ENCODE results near the gene NECTIN4.

The NECTIN4 gene

DNA sequence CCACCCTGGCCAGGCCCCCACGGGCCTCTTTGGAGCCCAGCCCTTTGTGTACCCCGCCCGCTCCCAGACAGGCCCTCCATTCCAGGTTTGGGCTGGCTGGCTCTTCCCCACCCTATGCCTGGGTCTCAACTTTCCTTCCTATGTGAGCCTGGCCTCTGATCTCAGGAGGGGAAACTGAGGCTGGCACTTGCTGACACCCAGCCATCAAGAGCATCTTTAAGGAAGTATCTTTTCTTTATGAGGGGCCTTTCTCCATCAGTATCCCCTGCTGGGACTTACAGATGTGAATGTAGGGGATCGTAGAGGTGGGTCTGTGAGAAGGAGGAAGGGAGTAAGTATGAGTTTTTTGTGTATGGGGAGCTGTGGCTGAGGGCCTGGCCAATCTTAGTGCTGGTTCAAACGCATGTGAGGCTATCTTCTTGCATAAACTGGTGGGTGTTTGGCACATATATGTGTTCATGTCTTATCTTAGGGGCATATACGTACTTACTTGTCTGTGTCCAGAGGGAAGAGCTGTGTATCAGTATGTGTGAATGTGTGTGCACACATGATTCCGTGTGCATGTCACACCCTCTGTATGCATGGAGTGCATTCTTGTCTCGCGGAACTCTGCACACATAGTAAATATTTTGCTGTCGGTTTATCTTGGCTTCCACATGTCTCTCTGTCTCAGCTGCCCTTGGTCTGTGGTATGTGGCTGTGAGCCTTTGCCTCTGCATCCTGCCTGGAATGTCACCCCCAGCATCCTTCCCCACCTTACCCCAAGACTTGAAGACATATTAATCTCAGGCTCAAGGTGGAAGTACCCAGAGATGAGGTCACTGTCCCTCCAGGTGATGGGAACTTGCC, 5.4 kb downstream of the NECTIN4 start:
- H3K4me1 ChIP-seq (ENCODE audit: insufficient read depth, low read length) = peaks cover 10% of the 10 kb centered on the region
- H2AFZ ChIP-seq (ENCODE audit: low read depth, low read length) = no peak overlapping the region
- H3K9me3 ChIP-seq (ENCODE audit: low read length) = no peaks in the 10 kb centered on the region
- no peak overlapping the region for H3K4me3 ChIP-seq (ENCODE audit: low read length)
- no peaks in the 10 kb centered on the region for H3K36me3 ChIP-seq (ENCODE audit: insufficient read depth, low read length)
- H3K27me3 ChIP-seq (ENCODE audit: insufficient read depth, low read length) = peaks cover 25% of the 10 kb centered on the region

DNA sequence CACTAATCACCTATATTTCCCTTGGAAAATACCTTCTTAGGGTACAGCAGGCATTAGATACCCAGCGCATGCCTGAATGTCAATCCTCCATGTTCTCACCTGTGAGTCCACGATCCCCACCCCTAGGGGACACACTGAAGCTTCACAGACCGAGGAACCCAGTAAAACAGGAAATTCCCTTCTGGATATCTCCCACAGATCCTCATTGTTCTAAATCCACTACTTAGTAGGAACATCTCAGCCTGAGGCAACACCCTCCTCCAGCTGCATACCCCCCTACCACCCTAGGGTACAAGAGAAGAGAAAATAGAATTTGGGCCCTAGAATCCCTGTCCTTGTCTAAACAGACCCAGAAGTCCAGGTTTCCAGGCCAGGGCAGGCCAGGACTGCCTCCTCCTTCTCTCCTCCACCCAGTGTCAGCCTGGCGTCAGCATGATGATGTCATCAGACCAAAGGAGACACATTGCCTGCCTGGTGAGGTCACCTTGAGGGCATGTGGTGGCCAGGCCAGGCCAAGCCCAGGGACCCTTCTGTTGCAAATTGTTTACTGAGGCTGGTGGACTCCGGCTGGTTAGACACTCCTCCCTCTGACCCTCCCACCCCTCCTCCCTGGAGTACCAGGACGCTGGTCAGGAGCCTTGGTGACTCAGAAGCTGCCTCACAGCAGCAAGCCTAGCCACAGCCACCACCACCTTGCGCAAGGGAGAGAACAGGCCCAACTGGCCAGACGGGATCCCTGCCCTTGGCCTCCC, 6.2 kb downstream of the NECTIN4 start:
- Histone ChIP-seq H2AFZ (ENCODE audit: low read depth, low read length) (no peak overlapping the region), H3K4me3 (ENCODE audit: low read length) (no peak overlapping the region), H3K27me3 (ENCODE audit: insufficient read depth, low read length) (peaks cover 17% of the 10 kb centered on the region), H3K4me1 (ENCODE audit: insufficient read depth, low read length) (peaks cover 10% of the 10 kb centered on the region), H3K36me3 (ENCODE audit: insufficient read depth, low read length) (no peaks in the 10 kb centered on the region), H3K9me3 (ENCODE audit: low read length) (no peaks in the 10 kb centered on the region)

DNA sequence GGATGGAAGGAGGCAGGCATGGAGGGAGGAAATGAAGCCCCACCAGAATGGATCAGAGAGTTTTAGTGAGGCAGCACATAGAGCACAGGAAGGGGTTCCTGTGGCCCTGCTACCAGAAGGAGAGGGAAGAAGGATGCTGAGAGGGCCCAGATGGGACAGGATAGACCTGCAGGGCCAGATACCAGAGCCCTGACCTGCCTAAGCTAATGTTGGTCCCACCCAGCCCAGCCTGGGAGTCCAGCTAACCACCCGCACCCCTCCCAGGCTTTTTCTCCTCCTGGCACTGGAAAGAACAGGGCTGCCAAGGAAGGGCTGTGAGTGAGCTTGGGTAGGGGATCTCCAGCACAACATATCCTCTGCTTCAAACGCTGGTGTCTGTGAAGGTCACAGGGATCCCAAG, 6.9 kb downstream of the NECTIN4 start:
- Histone ChIP-seq H3K9me3 (ENCODE audit: low read length) (no peaks in the 10 kb centered on the region), H3K4me3 (ENCODE audit: low read length) (no peak overlapping the region), H2AFZ (ENCODE audit: low read depth, low read length) (no peak overlapping the region)

DNA sequence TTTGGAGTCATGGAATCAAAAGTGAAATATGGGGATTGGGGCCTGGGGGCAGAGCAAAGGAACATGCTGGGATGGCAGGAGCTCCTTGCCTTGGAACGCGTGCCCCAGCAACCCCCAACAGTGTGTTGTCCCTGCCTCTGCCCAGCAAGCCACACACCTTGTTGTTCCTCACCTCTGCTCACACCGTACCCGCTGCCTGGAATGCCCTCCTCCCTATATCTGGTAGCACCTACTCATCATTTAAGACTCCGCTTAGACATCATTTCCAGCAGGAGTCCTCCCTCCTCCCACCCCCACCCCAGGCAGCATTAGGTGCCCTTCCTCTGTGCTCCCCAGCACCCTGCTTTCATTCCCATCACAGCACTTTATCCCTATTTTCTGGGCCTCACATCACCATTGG, 7.8 kb downstream of the NECTIN4 start:
- H2AFZ ChIP-seq (ENCODE audit: low read depth, low read length) = no peak overlapping the region
- peaks cover 10% of the 10 kb centered on the region for H3K4me1 ChIP-seq (ENCODE audit: insufficient read depth, low read length)
- H3K4me3 ChIP-seq (ENCODE audit: low read length) = no peak overlapping the region
- no peaks in the 10 kb centered on the region for H3K36me3 ChIP-seq (ENCODE audit: insufficient read depth, low read length)
- H3K9me3 ChIP-seq (ENCODE audit: low read length) = no peaks in the 10 kb centered on the region
- H3K27me3 ChIP-seq (ENCODE audit: insufficient read depth, low read length) = peaks cover 7% of the 10 kb centered on the region

More for the DNA sequence above, 6.9 kb downstream of the NECTIN4 start:
- peaks cover 10% of the 10 kb centered on the region for H3K27me3 ChIP-seq (ENCODE audit: insufficient read depth, low read length)
- H3K36me3 ChIP-seq (ENCODE audit: insufficient read depth, low read length) = no peaks in the 10 kb centered on the region
- peaks cover 10% of the 10 kb centered on the region for H3K4me1 ChIP-seq (ENCODE audit: insufficient read depth, low read length)

DNA sequence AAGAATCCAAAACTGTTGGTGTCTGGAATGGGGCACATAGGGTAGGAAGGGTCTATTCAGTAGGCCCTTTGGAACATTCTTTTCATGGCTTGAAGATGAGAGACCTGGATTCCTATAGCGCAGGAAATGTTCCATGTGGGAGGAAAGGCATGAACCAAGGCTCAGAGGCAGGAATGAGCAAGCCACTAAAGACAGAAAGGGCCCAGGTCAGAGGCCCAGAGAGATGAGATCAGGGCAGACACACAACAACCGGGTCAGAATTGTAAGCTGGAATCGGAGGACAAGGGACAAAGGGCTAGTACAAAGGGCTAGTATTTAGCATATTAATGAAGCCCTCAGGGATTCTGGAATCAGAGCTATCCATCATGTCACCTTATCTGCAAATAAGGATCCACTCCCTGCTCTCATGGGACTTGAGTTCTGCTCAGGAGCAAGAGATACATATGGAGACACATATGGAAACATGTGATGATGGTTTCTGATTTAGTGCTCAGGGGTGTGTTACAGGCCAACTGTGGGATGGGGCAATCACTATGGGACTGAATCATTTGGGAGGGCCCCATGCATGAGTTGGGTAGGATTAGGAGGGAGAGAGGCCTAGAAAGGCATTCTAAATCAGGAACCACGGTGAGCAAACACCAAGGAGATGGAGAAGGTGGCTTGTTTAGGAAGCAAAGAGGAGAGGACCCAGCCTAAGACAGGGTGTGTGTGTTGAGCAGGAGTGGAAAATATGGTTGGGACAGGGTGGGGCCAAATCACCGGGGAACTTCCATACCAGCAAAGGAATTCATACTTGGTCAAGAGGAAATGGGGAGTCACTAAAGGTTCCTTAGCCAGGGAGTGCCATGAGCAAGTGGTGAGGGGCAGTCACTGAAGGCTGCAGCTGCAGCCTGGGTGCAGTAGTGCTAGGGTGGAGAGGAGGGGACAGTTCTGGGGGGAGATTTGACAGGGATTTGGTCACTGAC, 8.6 kb downstream of the NECTIN4 start:
- Histone ChIP-seq H3K4me3 (ENCODE audit: low read length) (no peak overlapping the region), H3K27me3 (ENCODE audit: insufficient read depth, low read length) (no peaks in the 10 kb centered on the region), H2AFZ (ENCODE audit: low read depth, low read length) (no peak overlapping the region), H3K4me1 (ENCODE audit: insufficient read depth, low read length) (peaks cover 10% of the 10 kb centered on the region), H3K36me3 (ENCODE audit: insufficient read depth, low read length) (no peaks in the 10 kb centered on the region), H3K9me3 (ENCODE audit: low read length) (no peaks in the 10 kb centered on the region)

DNA sequence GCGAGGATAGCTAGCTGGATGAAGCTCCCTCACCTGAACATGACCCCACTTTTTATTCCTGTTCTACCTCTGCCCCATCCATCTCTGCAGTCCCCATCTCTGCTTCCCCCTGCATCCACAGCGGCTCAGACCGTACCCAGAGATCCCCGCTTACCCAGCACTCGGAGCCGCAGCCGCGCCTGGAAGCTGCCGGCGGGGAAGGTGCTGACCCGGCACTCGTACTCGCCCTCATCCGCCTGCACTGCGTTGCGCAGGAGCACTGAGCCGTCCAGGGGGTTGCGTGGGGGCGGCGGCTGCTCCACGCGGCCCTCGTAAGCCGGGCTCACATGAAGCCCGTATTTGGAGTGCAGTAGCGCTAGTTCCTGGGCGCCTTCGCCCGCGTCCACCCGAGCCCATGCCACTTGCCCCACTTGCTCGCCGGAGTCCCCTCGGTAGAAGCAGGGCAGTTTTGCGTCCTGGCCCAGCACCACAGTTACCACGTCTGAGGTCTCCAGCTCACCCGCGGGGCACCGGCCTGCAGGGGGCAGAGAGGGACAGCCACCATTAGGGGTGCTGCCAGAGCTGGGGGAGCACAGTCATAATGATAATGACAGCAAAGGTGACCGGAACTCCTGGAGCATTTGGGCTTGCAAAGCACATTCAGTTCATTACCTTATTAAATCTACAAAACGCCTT, 9.8 kb downstream of the NECTIN4 start:
- Histone ChIP-seq H3K9me3 (ENCODE audit: low read length) (no peaks in the 10 kb centered on the region), H3K36me3 (ENCODE audit: insufficient read depth, low read length) (no peaks in the 10 kb centered on the region), H2AFZ (ENCODE audit: low read depth, low read length) (no peak overlapping the region), H3K4me3 (ENCODE audit: low read length) (no peak overlapping the region), H3K27me3 (ENCODE audit: insufficient read depth, low read length) (no peaks in the 10 kb centered on the region), H3K4me1 (ENCODE audit: insufficient read depth, low read length) (peaks cover 10% of the 10 kb centered on the region)

DNA sequence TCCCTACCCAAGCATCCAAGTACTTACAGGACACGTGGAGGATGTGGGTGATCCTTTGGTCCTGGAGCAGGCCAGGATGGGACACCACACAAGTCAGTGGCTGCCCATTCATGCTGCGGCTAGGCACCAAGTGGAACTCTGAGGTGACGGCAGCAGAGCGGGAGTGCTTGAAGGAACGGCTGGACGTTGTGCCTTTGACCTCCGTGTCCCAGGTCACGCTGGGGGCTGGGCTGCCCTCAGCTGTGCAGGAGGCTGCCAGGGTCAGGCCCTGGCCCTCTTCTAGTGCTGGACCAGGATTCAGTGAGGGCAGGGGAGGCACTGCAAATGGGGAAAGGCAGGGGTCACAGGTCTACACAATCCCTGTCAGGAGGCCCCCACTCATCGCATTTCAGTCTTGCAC, 11.9 kb downstream of the NECTIN4 start:
- Histone ChIP-seq H3K9me3 (ENCODE audit: low read length) (no peaks in the 10 kb centered on the region), H3K36me3 (ENCODE audit: insufficient read depth, low read length) (no peaks in the 10 kb centered on the region), H2AFZ (ENCODE audit: low read depth, low read length) (no peak overlapping the region)

DNA sequence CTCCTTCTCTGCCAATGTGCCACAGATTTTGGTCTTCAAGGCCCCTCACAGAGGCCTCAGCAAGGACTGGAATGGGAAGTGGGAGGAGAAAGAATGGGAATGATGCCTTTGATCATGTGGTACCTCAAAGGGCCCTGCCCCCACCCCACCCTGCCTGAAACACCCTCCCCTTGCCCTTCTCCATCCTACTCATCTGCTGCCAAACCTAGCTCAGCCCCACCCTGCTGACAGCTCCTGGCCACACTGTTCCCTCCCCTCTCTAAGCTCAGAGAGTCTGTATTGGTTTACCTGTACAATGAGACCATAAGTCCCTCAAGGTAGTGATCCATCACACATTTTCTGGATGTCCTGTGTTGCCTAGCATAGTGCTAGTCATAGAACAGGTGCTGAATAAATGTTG, 12.9 kb downstream of the NECTIN4 start:
- H3K4me3 ChIP-seq (ENCODE audit: low read length) = no peak overlapping the region
- no peaks in the 10 kb centered on the region for H3K27me3 ChIP-seq (ENCODE audit: insufficient read depth, low read length)
- H3K36me3 ChIP-seq (ENCODE audit: insufficient read depth, low read length) = no peaks in the 10 kb centered on the region
- no peaks in the 10 kb centered on the region for H3K9me3 ChIP-seq (ENCODE audit: low read length)
- peaks cover 18% of the 10 kb centered on the region for H3K4me1 ChIP-seq (ENCODE audit: insufficient read depth, low read length)
- H2AFZ ChIP-seq (ENCODE audit: low read depth, low read length) = no peak overlapping the region

More for the DNA sequence above, 11.9 kb downstream of the NECTIN4 start:
- Histone ChIP-seq H3K27me3 (ENCODE audit: insufficient read depth, low read length) (no peaks in the 10 kb centered on the region), H3K4me1 (ENCODE audit: insufficient read depth, low read length) (peaks cover 18% of the 10 kb centered on the region), H3K4me3 (ENCODE audit: low read length) (no peak overlapping the region)

DNA sequence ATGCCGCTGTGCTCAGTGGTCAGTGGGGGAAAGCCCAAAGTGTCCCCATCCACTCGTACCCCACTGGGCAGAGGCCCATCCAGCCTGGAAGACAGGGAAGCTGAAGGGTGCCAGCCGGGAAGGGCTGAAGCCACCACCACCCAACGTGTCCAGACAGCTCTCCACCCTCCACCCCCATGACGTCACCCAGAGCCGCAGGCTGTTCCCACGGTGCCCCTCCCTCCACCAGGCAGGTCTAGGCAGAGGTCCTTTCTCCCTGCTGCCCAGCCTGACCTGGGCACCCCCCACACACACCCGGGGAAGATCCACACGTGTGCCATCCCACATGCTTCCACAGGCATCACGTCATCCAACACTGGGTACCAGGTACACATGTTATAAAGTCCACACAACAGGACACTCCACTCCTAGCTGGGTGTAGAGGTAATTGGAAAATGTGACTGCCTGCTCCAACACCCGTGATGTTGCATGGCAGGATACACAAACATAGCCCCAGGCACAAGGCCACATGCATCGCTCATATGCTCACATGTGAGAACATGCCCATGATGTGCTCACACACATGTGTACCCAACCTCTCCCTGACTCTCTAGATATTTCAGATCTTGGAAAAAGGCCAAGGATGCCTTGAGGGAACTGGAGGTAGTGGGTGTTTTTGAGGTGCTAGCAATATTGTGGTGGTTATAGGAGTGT, 14.5 kb downstream of the NECTIN4 start:
- H2AFZ ChIP-seq (ENCODE audit: low read depth, low read length) = no peak overlapping the region
- no peaks in the 10 kb centered on the region for H3K36me3 ChIP-seq (ENCODE audit: insufficient read depth, low read length)
- H3K9me3 ChIP-seq (ENCODE audit: low read length) = peaks cover 2% of the 10 kb centered on the region
- peaks cover 9% of the 10 kb centered on the region for H3K4me1 ChIP-seq (ENCODE audit: insufficient read depth, low read length)
- no peak overlapping the region for H3K4me3 ChIP-seq (ENCODE audit: low read length)
- no peaks in the 10 kb centered on the region for H3K27me3 ChIP-seq (ENCODE audit: insufficient read depth, low read length)

DNA sequence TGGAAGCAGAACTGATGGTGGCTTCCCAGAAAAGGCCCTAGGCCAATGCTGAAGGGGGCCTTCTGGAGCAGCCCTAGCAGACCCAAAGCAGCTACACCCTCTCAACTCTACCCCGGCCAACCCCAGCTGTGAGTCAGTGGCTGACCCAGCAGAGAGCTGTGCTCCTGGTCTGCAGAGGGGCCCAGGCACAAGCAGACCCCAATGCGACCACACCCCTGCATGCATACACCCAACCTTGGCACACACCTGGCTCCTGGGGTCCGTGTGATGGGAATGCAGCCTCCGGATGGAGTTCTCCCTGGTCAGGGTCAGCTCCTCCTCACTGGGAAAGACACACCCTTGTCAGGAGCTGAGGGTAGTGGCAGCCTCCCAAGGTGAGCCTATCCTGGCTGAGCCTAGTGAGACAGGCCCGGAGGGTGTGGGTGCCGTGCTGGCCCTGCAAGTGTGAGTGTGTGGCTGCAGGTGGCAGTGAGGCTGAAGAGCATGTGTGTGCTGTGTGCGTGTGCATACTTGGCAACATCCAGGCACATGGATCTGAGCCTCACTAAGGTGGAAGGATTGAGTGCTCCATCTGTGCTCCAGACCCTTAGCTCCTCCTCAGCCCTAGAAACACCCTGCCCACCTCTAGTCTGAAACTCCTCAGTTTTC, 15.8 kb downstream of the NECTIN4 start:
- H3K4me1 ChIP-seq (ENCODE audit: insufficient read depth, low read length) = peaks cover 9% of the 10 kb centered on the region
- peaks cover 2% of the 10 kb centered on the region for H3K9me3 ChIP-seq (ENCODE audit: low read length)
- H2AFZ ChIP-seq (ENCODE audit: low read depth, low read length) = no peak overlapping the region
- no peaks in the 10 kb centered on the region for H3K36me3 ChIP-seq (ENCODE audit: insufficient read depth, low read length)
- H3K27me3 ChIP-seq (ENCODE audit: insufficient read depth, low read length) = peaks cover 2% of the 10 kb centered on the region
- no peak overlapping the region for H3K4me3 ChIP-seq (ENCODE audit: low read length)

DNA sequence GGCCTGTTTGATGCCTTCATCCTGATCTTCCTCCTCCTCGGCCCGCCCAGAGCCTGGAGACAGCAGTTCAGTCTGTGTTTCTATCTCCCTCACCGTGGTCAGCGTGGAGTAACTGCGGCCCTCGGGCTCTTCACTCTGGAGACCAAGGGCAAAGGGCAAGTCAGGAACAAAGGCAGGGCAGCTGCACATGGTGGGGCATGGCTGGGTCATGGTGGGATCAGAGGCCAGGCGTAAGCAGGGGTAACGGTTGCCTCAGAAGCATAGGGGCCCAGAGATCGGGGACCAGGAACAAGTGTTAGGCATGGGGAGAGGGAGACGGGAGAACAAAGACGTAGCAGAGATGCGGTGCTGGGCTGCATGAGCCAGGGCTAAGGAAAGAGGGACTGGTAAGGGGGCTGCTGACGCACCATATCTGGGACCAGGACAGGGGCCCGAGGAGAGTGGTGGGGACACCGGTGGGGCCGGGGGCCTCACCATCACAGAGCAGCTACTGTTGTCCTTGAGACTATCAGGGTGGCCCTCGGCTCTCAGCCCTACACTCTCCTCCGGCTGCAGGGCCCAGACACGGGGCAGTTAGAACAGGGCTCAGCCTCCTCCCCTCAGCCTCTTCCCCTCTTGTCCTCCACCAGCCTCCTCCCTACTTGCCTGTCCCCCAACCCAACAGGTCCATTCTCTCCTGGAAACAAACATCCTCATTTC, 16.5 kb downstream of the NECTIN4 start:
- Histone ChIP-seq H2AFZ (ENCODE audit: low read depth, low read length) (no peak overlapping the region), H3K4me3 (ENCODE audit: low read length) (no peak overlapping the region), H3K27me3 (ENCODE audit: insufficient read depth, low read length) (peaks cover 7% of the 10 kb centered on the region), H3K4me1 (ENCODE audit: insufficient read depth, low read length) (peaks cover 9% of the 10 kb centered on the region), H3K9me3 (ENCODE audit: low read length) (peaks cover 2% of the 10 kb centered on the region), H3K36me3 (ENCODE audit: insufficient read depth, low read length) (no peaks in the 10 kb centered on the region)
